Fibroblast of skin of left quadriceps (primary cell): ENCODE results near the gene CTSA.
A peak's percentile ranks its signal among the peaks of the same experiment; 100 is the strongest.

Source experiments
- DNase-seq, 2 experiments: peaks; one replicate each; pipeline ENCODE4 v3.0.0-alpha.2; 2013; ENCODE audit warnings: low read depth in 2 of 2

The CTSA gene

DNA sequence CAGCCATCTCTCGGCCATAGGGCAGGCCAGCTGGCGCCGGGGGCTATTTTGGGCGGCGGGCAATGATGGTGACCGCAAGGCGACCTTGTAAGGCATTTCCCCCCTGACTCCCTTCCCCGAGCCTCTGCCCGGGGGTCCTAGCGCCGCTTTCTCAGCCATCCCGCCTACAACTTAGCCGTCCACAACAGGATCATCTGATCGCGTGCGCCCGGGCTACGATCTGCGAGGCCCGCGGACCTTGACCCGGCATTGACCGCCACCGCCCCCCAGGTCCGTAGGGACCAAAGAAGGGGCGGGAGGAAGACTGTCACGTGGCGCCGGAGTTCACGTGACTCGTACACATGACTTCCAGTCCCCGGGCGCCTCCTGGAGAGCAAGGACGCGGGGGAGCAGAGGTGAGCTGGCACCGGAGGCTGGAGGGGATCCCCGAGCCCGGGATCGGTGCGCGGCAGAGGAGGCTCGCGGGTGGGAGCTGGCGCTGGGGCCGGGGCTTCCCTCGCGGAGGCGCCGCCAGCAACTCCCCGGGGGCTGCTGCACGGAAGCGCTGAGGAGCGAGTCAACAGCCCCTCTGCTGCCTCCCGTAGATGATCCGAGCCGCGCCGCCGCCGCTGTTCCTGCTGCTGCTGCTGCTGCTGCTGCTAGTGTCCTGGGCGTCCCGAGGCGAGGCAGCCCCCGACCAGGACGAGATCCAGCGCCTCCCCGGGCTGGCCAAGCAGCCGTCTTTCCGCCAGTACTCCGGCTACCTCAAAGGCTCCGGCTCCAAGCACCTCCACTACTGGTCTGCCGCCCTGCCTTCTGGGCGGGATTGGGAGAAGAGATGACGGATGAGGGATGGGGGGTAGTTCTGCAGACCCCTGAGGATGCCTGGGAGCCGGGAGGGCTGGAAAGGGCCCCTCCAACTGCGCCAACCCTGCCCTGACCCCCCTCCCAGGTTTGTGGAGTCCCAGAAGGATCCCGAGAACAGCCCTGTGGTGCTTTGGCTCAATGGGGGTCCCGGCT is at the start of gene CTSA, which contains the start of gene NEURL2:
CTSA (plus strand) TSS at position 351 of the 999 bp plus-strand sequence; CDS start at position 585, 234 bp downstream.
NEURL2 (minus strand) TSS at position 224 of the 999 bp plus-strand sequence; CDS start at position 7, 217 bp downstream.
- peak; percentile 83 for DNase-seq

DNA sequence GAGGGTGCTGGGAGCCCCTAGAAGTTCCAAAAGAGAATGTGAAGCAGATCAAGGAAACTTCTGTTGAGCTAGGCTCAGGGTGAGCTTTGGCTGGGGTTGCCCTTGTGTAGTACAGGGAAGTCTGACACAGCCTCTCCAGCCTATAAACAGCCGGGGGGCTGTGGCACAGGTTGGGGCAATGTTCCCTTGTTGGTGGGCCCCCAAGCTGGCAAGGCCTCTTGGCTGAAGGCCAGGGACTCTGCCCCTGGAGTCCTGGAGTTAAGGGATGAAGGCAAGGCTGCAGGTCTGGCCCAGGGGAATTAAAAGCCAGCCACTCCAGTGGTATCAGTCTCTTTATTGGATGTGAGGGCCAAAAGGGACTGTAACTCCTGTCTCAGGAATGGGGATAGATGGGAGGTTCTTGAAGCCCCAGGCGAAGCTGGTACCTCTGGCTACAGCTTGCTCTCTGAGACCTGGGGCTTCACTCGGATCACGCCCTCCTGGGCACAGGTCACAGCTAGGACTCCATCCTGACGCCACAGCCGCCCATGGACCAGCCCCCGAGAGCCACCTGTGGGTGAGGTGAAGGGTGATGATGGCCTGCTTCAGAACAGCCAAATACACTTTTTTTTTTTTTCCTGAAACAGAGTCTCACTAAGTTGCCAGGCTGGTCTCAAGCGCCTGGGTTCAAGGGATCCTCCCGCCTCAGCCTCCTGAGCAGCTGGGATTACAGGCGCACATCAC is 49.6 kb upstream of the CTSA start:
- no peak for DNase-seq

DNA sequence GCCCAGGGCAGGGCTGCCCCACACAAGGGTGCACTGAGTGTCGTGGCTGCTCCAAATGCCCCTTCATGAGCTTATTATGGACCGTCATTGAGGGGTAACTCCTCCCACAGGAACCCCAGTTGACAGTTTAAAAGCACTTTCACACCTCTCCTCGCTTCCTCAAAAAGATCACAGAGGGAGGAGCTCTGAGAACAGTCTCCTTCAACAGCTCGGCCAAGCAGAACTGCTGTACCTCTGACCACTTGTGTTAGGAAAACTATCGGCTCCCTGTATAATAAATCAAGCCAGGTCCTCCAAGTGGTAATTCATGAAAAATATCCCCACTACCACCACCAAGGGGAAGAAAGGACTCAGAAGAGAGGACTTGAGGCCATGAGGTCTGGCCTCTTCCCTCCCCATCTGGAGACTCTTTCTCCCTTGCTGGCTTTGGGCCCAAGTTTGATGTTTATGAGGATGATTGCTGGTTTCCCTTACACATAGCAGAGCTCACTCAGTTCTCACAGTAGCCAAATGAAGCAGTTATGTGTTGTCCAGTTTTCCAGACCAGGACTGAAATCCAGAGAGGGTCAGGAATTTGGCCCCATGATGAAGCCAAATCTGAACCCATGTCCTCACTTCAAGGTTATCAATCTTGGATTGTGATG is 48.8 kb upstream of the CTSA start:
- DNase-seq, result no peak

DNA sequence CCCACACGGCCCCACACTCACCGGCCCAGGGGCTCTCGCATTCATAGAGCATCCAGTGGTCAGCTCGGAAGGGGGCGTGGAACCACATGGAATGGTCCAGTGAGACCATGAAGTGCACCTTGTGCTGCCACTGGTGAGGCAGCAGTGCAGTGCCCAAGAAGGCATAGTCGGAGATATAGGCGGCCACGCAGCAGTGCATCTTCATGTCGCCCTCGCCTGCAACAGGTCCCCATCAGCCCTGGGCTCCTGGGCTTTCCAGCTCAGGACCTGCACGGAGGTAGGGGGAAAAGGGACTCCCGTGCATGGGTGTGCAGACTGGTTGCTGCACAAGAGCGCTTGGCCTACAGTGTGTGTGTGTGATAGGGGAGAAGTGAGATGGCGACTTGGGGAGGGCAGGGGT is 47.6 kb upstream of the CTSA start:
- no peak for DNase-seq

DNA sequence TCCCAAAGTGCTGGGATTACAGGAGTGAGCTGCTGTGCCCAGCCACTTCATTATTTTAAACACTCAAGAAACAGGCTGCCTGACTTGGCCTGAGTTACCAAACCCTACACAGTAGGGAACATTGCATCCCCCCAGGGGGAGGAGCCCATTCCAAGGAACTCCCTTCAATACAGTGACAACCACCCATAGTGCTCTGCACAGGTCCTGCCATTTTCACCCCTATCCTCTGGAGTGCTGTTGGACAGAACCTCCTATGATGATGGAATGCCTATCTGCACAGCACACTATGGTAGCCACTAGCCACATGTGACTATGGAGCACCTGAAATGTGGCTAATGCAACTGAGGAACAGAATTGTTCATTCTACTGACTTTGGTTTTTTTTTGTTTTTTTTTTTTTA is 45.7 kb upstream of the CTSA start:
- no peak for DNase-seq

DNA sequence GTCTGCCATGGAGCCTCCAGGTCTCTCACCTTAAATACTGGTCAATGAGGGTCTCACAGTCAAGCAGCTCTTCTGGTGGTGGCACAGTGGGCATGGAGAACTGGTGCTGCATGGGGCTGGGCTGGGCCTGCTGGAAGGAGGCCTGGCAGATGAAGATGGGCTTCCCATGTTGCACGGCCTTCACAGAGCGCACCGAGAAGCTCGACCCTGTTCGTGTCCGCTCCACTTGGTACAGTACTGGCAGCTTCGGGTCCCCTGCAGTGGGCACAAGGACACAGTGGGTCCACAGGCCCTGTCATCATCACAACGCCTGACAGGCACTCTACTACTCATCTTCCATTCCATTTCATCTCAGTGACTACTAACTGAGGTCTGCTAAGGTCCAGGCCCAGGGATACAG is 42.7 kb upstream of the CTSA start:
- no peak for DNase-seq

DNA sequence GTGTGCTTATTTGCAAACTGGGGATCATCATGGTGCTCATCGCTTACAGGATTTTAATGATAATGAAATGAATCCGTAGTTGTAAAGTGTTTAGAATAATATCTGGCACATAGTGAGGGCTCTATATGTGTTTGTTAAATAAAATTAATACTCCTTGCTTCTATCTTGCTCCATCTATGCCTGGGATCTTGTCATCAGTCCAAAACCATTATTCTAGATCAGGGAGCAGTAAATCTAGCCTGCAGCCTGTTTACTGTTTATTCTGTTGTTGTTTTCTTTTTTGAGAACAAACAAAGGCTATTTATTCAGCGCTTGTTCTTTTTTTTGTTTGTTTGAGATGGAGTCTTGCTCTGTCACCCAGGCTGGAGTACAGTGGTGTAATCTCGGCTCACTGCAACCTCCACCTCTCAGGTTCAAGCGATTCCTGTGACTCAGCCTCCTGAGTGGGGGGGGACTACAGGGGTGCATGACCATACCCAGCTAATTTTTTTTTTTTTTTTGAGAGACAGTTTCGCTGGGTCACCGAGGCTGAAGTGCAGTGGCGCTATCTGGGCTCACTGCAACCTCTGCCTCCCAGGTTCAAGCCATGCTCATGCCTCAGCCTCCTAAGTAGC is 42.1 kb upstream of the CTSA start:
- no peak for DNase-seq

DNA sequence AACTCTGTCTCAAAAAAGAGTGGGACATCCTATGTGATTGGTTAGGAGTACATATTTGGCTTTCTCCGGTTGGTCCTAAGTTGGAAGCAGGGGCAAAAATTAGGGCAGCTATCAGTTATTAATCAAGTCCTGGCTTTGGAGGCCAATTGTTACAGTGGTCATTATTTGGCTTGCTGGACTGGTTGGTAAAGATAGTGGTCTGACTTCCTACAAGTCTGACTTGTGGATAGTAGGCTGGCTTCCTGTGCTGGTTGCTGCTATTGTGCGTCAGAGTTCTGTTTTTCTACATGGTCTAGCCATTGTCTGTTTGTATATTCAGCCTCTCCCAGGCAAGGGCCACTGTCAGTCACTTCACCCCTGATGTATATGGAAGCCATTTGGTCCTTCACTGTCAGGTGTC is 40.9 kb upstream of the CTSA start:
- DNase-seq, result no peak

DNA sequence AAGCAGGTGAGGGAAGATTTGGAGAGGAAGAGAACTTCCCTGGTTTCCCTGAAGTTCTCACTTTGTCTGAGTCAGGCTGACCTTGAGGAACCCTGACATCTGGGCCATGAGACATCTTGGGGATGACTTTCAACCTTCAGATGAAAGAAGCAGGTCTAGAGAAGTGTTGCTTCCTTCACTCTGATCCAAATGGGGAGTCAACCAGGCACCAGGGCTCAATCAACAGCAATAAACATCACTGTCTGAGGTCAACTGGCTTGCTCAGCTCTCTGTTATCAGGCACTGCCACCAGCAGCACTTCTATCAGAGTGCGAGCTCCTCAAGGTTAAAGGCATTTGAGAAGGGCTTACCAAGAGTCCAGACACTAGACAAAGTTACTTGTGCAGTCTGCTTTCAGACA is 40.2 kb upstream of the CTSA start:
- DNase-seq, result no peak

DNA sequence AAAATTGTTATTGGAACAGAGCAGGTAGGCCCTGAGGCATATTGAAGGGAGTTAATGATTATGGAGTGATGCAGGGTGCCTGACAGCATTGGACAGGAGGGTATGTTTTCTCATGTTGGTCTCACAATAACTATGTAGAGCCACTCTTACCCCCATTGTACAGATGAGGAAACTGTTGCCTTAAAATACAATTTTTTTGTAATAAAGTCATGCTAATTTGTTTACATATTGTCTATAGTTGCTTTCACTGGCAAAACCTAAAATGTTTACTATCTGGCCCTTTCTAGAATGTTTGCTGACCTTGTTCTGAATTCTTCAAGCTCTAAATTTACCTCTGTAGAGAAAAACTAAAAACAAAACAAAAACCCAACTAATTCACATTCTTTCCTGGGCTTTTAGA is 39.6 kb upstream of the CTSA start:
- DNase-seq, result no peak

DNA sequence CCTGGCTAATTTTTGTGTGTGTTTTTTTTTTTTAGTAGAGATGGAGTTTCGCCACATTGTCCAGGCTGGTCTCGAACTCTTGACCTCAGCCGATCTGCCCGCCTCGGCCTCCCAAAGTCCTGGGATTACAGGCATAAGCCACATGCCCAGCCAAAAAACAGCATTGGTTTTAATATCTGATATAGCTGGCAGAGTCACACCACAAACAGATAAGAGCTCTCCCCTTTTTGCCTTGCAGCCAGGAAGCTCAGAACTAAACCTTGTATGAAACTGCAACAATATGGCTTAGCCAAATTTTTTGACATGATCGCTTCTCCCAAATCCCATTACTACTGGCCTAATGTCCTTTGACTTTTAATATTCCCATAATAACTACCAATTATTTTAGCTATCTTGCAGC is 38.8 kb upstream of the CTSA start:
- DNase-seq, result no peak

DNA sequence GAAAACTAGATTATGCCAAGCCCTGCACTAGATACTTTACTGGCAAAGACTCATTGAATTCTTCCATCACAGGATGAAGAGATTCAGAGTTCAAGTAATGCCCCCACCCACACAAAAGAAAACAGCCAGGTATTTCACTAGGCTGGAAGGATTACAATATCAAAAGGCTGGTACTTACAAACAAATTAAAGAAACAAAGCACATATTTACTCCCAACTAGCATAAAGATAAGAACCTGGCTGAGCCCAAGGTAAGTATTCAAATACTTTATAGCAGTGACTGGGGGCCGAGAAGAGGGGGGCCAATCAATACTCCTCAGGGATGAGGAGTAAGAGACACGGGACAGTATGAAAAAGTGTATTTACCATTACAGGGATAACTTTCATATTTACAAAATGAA is 37.7 kb upstream of the CTSA start:
- no peak for DNase-seq

DNA sequence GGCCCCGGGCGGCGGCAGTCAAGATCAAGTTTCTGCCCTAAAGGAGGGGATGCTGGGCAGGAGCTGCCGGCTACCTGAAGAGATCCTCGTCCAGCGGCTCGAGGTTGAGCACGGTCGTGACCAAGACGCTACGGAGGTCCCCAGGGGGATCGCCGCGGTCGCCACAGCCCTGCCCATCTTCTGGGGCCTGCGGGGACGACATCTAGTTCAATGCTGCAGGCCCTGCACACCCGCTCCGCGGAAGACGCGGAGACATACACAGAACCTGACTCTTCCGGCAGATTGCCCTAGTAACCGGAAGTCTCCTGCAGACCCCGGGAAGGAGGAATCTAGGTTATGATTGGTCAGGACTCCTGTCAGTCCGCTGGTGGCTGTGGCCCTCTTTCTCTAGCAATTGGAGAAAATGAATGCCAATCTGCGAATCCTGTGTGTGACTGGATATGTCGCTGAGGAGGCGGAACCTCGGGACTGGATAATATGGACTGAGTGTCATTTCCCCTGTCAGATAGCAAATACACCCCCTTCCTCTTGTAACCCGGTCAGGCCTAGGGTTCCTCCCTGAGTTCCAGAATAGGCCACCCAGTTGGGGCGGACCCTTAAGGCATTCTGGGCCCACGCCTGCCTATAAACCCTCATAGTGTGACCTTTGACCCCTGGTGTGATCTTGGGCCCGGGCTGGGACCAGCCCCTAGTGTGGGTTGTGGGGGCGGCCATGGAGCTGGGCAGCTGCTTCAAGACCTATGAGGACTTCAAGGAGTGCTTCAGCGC is 33.8 kb upstream of the CTSA start, which contains the start of the genes ACOT8 and ZSWIM3:
ACOT8 (minus strand) TSS at position 279 of the 768 bp plus-strand sequence; CDS start at position 202, 77 bp downstream.
ZSWIM3 (plus strand) TSS at position 501 of the 768 bp plus-strand sequence; CDS start at position 713, 212 bp downstream.
- peak; percentile 100 for DNase-seq

DNA sequence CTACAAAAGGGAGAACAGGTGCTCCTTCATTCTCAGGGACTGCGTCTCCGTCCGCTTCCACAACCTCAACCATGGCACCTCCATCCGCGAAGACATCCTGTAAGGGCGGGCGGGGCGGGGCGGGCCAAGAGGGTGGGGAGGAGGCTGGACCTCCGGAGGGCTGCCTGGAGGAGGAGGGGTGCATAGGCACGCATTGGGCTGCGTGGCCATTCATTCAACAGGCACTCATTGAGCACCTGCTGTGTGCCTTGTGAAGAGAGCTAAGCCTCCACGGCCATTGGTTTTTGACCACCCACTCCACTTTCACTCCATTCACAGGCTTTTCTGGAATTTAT is 33.3 kb upstream of the CTSA start:
- DNase-seq, result no peak

DNA sequence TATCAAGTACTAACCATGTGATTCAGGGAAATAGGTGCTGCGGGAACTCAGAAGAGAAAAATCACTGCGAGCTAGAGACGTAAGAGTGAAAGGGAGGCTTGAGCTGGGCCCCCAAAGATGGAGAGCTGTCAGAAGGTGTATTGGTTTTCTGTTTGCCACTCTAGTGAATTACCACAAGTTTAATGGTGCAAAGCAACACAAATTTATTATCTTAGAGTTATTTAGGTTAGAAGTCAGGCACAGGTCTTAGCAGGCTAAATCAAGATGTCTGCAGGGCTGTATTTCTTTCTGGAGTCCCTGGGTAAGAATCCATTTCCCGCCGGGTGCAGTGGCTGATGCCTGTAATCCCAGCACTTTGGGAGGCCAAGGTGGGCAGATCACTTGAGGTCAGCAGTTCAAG is 31.2 kb upstream of the CTSA start:
- no peak for DNase-seq

DNA sequence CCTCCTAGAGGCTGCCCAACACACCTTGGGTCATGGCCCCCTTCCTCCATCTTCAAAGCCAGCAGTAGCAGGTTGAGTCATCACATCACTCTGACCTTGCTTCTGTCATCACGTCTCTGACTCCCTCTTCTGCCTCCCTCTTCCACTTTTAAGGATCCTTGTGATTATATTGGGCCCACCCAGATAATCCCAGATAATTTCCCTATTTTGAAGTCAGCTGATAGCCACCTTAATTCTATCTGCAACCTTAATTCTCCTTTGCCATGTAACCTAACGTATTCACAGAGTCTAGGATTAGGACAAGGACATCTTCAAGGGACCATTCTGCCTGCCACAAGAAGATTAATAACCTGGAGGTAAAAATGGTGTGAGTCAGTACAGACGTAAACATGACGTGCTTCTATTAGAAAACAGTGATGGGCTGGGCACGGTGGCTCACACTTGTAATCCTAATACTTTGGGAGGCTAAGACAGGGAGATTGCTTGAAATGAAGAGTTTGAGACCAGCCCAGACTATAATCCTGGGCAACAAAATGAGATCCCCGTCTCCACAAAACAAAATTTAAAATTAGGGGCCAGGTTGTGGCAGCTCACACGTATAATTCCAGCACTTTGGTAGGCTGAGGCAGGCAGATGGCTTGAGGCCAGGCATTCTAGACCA is 30.4 kb upstream of the CTSA start:
- no peak for DNase-seq

DNA sequence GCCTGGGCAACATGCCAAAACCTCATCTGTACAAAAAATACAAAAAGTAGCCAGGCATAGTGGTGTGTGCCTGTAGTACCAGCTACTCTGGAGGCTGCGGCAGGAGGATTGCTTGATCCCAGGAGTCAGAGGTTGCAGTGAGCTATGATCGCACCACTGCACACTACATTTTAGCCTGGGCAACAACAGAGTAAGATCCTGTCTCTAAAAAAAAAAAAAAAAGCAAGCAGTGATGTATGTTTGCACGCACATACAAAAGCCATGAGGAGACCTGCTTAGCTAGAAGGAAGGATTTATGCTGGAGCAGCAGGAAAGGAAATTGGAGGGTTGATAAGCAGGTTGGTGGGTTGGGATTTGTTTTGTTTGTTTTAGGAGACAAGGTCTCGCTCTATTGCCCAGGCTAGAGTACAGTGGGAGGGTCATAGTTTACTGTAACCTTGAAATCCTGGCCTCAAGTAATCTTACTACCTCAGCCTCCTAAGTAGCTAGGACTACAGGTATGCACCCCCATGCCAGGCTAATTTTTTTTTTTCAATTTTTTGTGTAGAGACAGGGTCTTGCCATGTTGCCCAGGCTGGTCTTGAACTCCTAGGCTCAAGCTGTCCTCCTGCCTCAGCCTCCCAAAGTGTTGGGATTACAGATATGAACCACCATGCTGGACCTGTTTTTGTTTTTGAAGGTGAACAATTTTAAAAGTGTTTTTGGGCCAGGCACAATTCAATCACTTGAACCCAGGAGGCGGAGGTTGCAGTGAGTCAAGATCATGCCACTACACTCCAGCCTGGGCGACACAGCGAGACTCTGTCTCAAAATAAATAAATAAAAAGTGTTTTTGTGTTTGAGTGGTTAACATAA is 29.7 kb upstream of the CTSA start:
- no peak for DNase-seq

DNA sequence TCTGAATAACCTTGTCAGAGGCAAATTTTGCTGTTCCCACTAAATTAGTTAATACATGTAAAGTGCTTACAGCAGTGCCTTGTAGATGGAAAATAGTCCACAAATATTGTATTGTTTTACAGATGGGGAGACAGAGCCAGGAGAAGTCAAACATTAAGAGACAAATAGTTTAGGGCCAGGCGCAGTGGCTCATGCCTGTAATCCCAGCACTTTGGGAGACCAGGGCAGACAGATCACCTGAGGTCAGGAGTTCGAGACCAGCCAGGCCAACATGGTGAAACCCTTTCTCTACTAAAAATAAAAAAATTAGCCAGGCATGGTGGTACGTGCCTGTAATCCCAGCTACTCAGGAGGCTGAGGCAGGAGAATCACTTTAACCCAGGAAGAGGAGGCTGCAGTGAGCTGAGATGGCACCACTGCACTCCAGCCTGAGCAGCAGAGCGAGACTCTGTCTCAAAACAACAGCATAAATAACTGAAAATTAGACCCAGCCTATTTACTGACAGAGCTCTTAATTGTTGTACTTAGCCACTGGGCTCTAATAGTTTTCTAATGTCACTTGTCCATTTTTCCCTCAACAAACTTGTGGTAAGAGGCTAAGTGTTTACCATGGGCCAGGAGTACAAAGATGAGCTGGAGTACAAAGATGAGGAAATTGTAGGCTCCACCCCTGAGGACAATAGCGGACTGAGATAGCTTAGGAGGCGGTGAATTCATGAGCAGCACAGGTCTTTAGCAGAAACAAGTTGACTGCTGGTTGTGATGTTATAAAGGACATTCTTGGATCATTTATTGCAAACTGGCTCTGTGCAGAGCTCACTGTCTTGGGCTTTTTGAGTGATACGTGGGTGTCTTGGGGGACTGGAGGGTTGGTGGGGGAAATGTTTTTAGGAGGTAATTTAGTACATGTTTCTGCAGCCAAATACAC is 27.3 kb upstream of the CTSA start:
- no peak for DNase-seq
